HepG2 (cell line): ENCODE data around the gene NUDT21. TPM values are rescaled to one million over a fixed set of nuclear protein-coding genes. Genes with fewer than 3 reads are reported as not detected.

ENCODE experiments used
- ATAD3A ChIP-seq: sonication (generic); formaldehyde crosslinking; IDR thresholded peaks from 2 replicates; pipeline ENCODE4 v1.4.0; 2020; ENCODE audit warnings: missing genetic modification reagents
- KLF16 ChIP-seq, 2 experiments: sonication (generic) in 1 of 2; formaldehyde crosslinking in 1 of 2; IDR thresholded peaks; 2 replicates each; pipeline versions ENCODE4 v1.6.1 to v1.8.0; 2016 to 2023; ENCODE audit warnings: missing genetic modification reagents in 2 of 2, missing compliant biosample characterization in 1 of 2
- KMT2A ChIP-seq: sonication (generic); formaldehyde crosslinking; IDR thresholded peaks from 2 replicates; pipeline ENCODE4 v1.4.0; 2020; ENCODE audit warnings: missing genetic modification reagents
- NFIB ChIP-seq: sonication (generic); formaldehyde crosslinking; IDR thresholded peaks from 2 replicates; pipeline ENCODE4 v1.9.0; 2021; ENCODE audit warnings: missing genetic modification reagents, mild to moderate bottlenecking, borderline replicate concordance
- RAD51 ChIP-seq: fragments of 450-650 bp; IDR thresholded peaks from 2 replicates; pipeline ENCODE4 v1.6.1; 2016; ENCODE audit warnings: borderline replicate concordance
- REXO4 ChIP-seq: sonication (generic); formaldehyde crosslinking; IDR thresholded peaks from 2 replicates; pipeline ENCODE4 v1.8.0; 2022; ENCODE audit warnings: missing genetic modification reagents, mild to moderate bottlenecking, borderline replicate concordance
- THAP8 ChIP-seq: sonication (generic); formaldehyde crosslinking; IDR thresholded peaks from 2 replicates; pipeline ENCODE4 v1.5.1; 2020; ENCODE audit warnings: missing genetic modification reagents, mild to moderate bottlenecking, borderline replicate concordance
- TRIM22 ChIP-seq: fragments of 450-650 bp; IDR thresholded peaks from 2 replicates; pipeline ENCODE4 v1.6.1; 2017
- ZNF674 ChIP-seq: sonication (generic); formaldehyde crosslinking; IDR thresholded peaks from 2 replicates; pipeline ENCODE4 v1.5.0; 2020; ENCODE audit warnings: low read depth, mild to moderate bottlenecking, missing genetic modification reagents
- ZSCAN5A ChIP-seq: sonication (generic); formaldehyde crosslinking; IDR thresholded peaks from 2 replicates; pipeline ENCODE4 v1.8.0; 2022; ENCODE audit warnings: mild to moderate bottlenecking, missing genetic modification reagents, borderline replicate concordance
- polyA plus RNA-seq, 8 experiments: library from polyadenylated mRNA; depleted of rRNA in 3 of 8; stranded (reverse) in 7 of 8; unstranded in 1 of 8; fragments of >200 nt; fragmentation: Illumina TruSeq in 4 of 8; extraction: Trizol in 4 of 8; gene quantifications; 2 replicates each; pipeline versions ENCODE4 v1.2.1 to v1.2.3, GENCODE V29; 2011 to 2016; ENCODE audit warnings: low read depth in 4 of 8, missing spikeins in 1 of 8, mixed read lengths in 1 of 8; ENCODE audit not compliant: insufficient read depth in 1 of 8
- total RNA-seq, 5 experiments: library from RNA; depleted of rRNA; stranded (reverse); fragments of >200 nt; fragmentation: Illumina TruSeq; extraction: Trizol; gene quantifications; 2 replicates each; pipeline ENCODE4 v1.2.3, GENCODE V29; 2016; ENCODE audit warnings: low read depth in 1 of 5
- TF ChIP-seq, protein P1 (sequence below): sonication (generic); formaldehyde crosslinking; IDR thresholded peaks from 2 replicates; pipeline ENCODE4 v1.8.1; 2022; ENCODE audit warnings: low read depth, mild to moderate bottlenecking, missing genetic modification reagents
- TF ChIP-seq, protein P2 (sequence below): sonication (generic); formaldehyde crosslinking; IDR thresholded peaks from 2 replicates; pipeline ENCODE4 v1.9.0; 2021; ENCODE audit warnings: missing genetic modification reagents, borderline replicate concordance
- TF ChIP-seq, protein P3 (sequence below): sonication (generic); formaldehyde crosslinking; IDR thresholded peaks from 2 replicates; pipeline ENCODE4 v1.4.0; 2020; ENCODE audit warnings: missing genetic modification reagents

The NUDT21 gene
- total and polyA plus RNA-seq, 2 of the 13 experiments (the other 11 are each of a cell fraction or from before 2014, with no cell fraction given) = 177 to 210 TPM

DNA sequence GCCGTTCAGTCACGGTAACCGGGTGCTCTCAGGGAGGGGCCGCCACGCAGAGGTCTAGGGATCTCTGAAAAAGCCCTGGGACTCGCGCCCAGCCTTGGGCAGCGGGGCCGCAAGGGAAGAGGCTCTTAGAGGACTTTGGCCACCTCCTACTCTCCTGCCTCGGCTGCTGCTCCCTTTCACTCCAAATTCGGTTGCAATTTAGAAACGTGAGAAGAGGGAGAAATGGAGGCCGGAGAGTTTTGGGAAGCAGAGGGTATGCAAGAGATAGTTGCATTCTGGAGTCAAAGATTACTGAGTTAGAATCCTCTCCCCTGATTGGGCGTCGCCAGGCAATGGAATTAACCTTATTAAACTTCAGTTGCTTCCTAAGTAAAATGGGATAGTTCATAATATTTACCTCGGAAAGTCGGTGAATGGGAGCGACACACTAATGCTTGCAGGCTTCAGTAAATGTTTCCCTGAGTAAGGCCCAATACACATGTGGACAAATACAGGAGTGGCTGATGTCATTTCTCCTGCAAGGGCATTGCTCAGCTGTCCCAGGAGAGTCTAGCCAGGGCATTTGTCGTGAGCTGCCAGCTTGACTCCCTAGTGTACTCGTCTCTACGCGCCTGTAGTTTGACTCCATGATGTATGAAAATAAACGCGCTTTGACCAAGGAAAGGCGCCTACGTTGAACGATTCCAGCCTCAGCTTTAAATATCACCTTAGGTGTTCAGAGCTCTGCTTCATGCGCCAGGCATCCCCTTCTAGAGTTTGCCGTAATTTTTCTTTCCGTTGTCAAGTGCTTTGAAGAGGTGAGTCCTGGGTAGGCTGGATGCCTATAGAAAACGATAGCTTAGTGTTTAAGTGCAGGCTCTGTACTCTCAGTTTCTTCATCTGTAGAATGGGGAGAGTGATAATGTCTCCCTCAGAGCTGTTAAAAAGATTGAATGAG, 889 bp upstream of the NUDT21 start (continued):
- TF ChIP-seq RAD51 (no peak), ATAD3A (CRISPR knock-in tag) (no peak), TRIM22 (no peak), NFIB (CRISPR knock-in tag) (no peak), KLF16 (CRISPR knock-in tag; IDR thresholded peaks at IDR 0.05) (peak in 1 of 2 experiments; percentile 22; a peak in 1 of 4 replicates), KMT2A (peak; percentile 35; the same call in 1 of the 2 replicates), REXO4 (CRISPR knock-in tag) (no peak), ZNF674 (CRISPR knock-in tag) (no peak), THAP8 (no peak), ZSCAN5A (no peak)
- TF ChIP-seq, protein P1, sequence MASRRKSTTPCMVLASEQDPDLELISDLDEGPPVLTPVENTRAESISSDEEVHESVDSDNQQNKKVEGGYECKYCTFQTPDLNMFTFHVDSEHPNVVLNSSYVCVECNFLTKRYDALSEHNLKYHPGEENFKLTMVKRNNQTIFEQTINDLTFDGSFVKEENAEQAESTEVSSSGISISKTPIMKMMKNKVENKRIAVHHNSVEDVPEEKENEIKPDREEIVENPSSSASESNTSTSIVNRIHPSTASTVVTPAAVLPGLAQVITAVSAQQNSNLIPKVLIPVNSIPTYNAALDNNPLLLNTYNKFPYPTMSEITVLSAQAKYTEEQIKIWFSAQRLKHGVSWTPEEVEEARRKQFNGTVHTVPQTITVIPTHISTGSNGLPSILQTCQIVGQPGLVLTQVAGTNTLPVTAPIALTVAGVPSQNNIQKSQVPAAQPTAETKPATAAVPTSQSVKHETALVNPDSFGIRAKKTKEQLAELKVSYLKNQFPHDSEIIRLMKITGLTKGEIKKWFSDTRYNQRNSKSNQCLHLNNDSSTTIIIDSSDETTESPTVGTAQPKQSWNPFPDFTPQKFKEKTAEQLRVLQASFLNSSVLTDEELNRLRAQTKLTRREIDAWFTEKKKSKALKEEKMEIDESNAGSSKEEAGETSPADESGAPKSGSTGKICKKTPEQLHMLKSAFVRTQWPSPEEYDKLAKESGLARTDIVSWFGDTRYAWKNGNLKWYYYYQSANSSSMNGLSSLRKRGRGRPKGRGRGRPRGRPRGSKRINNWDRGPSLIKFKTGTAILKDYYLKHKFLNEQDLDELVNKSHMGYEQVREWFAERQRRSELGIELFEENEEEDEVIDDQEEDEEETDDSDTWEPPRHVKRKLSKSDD (CRISPR knock-in tag) = no peak
- TF ChIP-seq, protein P2, sequence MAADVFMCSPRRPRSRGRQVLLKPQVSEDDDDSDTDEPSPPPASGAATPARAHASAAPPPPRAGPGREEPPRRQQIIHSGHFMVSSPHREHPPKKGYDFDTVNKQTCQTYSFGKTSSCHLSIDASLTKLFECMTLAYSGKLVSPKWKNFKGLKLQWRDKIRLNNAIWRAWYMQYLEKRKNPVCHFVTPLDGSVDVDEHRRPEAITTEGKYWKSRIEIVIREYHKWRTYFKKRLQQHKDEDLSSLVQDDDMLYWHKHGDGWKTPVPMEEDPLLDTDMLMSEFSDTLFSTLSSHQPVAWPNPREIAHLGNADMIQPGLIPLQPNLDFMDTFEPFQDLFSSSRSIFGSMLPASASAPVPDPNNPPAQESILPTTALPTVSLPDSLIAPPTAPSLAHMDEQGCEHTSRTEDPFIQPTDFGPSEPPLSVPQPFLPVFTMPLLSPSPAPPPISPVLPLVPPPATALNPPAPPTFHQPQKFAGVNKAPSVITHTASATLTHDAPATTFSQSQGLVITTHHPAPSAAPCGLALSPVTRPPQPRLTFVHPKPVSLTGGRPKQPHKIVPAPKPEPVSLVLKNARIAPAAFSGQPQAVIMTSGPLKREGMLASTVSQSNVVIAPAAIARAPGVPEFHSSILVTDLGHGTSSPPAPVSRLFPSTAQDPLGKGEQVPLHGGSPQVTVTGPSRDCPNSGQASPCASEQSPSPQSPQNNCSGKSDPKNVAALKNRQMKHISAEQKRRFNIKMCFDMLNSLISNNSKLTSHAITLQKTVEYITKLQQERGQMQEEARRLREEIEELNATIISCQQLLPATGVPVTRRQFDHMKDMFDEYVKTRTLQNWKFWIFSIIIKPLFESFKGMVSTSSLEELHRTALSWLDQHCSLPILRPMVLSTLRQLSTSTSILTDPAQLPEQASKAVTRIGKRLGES = no peak
- TF ChIP-seq, protein P3, sequence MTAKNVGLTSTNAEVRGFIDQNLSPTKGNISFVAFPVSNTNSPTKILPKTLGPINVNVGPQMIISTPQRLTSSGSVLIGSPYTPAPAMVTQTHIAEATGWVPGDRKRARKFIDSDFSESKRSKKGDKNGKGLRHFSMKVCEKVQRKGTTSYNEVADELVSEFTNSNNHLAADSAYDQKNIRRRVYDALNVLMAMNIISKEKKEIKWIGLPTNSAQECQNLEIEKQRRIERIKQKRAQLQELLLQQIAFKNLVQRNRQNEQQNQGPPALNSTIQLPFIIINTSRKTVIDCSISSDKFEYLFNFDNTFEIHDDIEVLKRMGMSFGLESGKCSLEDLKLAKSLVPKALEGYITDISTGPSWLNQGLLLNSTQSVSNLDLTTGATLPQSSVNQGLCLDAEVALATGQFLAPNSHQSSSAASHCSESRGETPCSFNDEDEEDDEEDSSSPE (CRISPR knock-in tag) = no peak; the same call in 1 of the 2 replicates
